IPS-11a (cell line): Measurements from ENCODE around the gene CACNA1C.

Experiments used
- H3K4me3 ChIP-seq: one replicate; pipeline ENCODE4 v1.5.1; 2013; ENCODE audit warnings: low read depth, low read length, control low read depth

CACNA1C gene

DNA sequence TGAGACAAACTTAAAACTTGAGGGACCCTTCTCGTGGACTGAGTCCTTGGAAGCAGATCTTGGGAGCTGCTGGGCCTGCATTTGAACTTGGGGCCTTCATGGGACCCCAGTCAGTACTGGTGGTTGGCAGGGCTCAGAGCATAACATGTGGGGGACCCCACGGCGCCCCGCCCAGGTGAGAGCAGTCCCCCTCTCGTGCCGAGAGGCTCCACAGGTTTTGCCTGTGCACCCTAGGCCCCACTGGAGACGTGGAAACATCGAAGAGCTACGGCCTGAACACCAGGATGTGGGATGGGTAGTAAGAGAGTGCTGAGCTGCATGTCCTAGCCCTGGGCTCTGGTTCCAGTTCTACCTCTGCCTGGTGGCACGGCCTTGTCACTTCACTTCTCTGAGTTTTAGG, 84.1 kb downstream of the CACNA1C start:
- no peak overlapping the region for H3K4me3 ChIP-seq

DNA sequence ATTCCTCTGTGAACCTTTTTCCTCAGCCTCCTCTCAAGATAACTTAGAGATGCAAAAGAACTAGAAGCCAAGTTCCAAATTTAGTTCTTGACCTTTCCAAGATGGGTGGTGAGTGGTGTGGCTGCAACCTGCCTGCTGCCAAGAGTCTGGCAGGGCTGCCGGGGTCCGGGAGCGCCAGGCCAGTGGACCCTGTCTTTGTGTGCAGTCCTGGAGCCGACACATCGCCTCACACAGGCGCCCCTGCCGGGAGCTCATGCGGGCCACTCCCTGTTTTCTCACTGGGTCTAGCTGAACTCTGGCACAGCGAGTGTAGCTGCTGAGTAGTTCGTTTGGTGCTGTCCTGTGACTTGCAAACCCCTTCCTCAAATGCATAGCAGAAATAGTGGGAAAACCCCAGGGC, 84.9 kb downstream of the CACNA1C start:
- H3K4me3 ChIP-seq = no peak overlapping the region

DNA sequence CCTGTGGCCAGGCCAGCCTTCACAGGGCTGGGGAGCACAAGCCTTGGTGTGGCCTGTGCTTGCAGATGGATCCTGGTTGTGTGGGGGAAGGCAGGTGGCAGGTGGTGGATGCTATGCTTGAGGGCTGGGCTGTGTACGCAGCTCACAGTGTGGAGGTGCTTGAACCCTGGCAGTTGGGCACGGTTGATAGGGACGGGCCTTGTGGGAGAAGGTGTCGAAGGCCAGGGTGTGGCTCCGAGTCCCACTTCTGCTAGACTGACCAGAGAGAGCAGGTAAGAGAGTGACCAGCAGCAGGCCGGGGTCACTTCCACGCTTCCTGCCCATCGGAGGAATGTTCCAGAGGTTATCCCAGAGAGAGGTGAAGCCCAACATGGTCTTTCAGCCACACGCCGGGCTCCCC, 85.5 kb downstream of the CACNA1C start:
- H3K4me3 ChIP-seq = no peak overlapping the region

DNA sequence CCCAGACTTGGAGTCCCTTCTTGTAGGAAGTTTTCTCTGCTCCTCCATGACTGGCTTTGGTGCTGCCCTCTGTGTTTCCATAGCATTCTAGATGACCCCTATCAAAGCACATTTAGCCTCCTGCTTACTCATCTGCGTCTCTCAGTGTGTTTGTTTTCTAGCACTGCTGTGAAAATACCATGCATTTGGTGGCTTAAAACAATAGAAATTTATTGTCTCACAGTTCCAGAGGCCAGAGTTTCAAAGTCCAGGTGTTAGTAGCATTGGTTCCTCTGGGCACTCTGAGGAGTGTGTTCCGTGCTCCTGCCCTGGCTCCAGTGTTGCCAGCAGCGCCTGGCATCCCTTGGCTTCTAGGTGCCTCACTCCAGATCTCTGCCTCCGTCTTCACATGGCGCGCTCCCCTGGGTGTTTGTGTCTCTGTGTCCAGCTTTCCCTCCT, 86.1 kb downstream of the CACNA1C start:
- no peak overlapping the region for H3K4me3 ChIP-seq

DNA sequence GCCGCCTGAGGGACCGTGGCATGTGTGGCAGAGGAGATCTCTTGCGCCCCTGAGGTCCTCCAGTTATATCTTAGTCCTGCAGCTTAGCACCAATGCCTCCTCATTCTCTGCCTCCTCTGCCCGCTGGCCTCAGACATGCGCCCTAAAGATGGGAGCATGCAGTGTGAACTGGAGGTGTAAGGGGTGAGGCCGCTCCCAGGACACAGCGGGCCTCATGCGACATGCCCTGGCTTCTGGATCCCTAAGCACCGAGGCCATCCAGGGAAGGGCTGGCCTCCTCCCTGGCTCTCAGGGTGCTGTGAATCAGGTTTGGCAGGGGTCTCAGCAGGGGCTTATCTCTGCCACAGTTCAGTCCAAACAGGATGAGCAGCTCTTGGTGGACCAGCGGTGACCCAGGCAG, 86.9 kb downstream of the CACNA1C start:
- no peak overlapping the region for H3K4me3 ChIP-seq

DNA sequence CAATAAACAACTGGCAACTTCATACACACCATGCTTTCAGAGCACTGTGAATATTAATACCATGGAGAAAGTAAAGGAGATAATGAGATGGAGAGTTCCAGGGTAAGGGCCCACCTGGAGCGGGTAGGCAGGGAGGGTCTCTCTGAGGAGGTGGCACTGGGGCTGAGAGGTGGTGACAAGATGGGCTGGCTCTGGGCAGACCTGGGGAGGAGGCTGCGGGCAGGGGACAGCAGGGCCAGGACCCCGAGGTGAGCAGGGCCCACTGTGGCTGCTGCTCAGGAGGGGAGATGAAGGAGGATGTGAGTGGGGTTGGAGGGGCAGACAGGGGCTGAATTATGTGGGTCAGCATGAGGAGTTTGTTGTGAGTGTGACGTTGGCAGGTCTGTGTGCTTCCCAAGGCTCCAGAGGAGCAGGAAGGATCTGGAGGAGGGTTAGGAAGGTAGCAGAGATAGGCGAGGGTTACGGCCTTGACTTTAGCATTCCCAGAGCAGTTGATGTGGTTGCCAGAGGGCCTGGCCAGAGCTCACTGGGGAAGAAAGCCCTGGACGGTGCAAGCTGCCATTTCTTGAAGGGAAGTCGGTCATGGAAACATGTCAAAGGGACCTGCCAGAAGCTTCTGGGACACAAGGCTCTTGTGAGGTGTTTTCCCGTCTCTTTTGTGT, 88.2 kb downstream of the CACNA1C start:
- no peak overlapping the region for H3K4me3 ChIP-seq

DNA sequence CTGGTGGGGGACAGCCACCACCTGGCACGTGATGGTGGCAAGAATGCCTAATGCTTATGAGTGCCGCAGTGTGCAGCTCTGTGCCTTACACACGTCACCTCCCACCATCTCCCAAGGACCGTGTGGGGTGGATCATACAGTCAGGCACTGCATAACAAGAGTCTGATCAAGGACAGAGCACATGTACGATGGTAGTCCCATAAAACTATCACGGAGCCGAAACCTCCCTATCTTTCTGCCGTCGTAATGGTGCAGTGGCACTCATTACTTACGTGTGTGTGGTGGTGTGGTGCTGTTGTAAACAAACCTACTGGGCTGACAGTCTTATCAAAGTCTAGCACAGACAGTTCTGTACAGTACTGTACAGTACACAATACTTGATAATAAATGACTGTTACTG, 89.3 kb downstream of the CACNA1C start:
- no peak overlapping the region for H3K4me3 ChIP-seq

DNA sequence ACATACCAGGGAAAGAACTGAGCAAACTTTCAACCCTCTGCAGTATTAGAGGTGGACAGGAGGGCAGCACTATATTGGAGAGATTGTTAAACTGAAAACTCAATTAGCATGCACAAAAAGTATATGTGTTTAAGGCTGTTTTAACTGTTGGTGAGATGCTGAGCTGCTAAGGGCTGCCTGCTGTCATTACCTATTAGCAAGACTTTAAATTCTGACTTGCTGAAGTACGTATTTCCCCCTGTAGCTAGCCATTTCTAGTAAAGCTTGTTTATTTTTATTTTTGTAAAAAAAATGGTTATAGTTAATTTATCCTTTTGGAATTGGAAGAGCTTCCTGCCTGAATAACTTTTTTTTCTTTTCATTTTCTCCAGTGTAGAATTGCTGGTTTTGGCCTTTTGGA, 92.2 kb downstream of the CACNA1C start:
- H3K4me3 ChIP-seq = no peak overlapping the region

DNA sequence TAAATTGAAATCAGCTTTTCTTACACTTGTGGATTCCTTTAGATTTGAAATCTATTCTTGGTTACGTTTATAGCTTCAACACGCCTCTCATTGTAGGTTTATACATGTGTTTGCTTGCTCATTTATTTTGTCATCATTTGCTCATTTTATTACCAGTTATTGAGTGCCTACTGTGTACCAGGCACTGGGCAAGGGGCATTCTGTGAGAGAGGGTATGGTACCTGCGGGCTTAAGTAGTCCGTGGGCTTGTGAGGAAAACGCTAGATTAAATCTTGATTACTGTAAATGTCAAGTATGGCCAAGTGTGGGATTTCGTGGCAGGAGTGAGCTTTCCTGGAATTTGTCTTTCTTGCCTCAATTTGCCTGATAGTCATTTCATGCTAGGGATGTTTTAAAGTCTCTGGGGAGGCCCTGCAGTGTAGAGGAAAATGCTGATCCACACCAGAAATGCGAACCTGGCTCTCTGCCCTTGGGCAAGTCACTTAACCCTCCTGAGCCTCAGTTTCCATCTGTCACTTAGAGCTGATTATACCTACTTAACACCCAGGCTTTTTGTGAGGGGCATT, 92.7 kb downstream of the CACNA1C start:
- H3K4me3 ChIP-seq = no peak overlapping the region

DNA sequence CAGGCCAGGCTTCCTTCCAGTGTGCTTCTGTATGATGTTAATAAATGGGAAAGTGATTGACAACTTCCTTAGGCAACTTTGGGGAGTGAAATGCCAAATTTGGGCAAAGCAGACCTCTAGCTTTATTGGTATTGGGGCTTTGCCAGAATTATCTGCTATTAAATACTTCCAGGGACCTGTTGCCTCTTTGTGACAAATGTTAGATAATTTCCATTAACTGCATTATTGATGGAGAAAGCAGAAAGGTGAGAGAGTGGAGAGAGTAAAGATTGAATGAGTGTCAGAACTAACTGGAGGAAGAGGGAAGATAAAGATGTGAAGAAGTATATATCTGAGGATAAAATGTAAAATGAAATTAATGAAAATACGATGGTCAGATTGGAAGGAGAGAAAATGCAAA, 94.5 kb downstream of the CACNA1C start:
- H3K4me3 ChIP-seq = no peak overlapping the region

DNA sequence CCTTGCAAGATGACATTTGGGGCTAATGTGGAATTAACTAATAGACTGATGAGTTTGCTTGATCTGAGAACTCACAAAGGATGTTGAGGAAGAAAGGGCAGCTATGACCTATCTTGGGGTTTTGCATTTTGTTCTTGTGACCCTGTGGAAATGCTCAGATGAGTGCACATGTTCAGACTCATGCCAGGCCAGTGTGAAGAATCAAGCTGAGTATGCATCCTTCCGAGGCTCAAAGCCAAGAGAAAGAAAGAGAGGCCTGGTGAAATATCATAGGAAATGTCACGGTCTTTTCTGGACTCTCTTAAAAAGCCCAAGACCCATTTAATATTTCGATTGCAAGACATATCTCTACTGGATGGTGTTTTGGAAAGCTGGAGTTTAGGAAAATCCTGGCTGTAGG, 96.3 kb downstream of the CACNA1C start:
- no peak overlapping the region for H3K4me3 ChIP-seq

DNA sequence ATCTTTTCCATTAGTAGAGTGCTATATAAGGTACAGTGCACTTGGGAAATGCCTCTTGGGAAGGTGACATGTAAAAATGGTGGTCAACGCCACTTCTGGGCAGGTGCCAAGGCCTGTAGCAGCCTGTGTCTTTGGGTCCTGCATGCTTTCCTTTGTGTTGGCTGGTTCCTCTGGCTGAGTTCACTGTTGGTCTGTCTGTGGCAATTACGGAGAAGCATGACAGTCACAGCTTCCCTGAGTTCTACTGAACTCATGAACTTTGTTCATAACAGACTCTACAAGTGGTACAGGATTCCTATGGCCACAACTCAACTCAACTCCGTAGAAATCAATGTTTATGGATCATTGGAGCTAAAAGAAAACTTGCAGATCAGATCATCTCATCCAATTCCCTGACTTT, 98.0 kb downstream of the CACNA1C start:
- no peak overlapping the region for H3K4me3 ChIP-seq

DNA sequence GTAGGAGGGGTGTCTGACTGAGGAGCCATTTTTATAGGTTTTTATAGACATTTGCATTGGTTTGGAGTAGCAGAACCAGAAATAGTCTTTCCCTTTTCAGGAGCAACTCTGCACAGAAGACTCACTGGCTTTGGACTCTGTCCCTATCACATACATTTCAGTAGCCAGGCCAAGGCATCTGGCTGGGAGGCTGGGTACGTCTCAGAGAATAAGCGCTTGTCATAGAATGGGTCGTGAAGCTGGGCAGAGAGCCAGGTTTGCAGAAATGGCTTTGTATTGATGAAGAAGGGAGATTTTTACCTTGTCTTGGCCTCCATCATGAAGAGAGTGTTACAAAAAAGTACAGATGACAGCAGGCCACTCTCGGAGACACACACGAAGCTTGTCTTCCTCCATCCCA, 98.6 kb downstream of the CACNA1C start:
- H3K4me3 ChIP-seq = no peak overlapping the region

DNA sequence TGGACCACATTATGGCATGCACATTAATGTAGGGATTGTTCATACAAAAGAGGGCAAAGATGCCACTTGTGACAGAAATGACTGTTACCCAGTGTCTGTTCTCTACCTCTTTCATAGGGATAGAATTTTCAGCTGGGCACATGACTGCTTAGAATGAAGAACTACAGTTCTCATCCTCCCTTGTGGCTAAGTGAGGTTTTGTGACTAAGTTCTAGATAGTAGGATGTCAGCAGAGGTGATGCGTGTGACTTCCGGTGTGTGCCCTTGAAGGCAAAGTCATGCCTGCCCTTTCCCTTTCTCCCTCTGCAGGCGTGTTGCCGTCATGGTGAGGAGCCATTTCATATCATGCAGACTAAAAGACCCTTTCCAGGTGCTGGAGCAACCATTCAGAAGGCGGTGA, 99.3 kb downstream of the CACNA1C start:
- H3K4me3 ChIP-seq = no peak overlapping the region

DNA sequence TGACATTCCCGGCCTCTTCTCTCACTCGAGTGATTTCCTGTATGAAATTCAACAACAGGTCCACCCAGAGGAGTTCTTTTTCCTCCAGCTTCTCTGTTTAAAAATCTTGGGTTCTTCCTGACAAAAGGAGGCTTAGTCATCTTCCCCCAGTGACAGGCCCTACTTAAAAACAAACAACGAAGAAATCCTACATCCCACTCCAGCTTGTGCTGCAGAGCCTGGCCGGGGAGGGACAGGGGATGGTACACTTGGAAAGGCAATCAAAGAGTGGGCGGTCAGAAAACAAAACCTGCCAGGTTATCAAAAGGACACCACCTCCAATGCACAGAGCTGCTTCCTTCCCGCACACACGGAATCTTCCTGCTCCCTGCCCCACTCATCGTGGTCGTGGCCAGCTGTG, 101.3 kb downstream of the CACNA1C start:
- no peak overlapping the region for H3K4me3 ChIP-seq

DNA sequence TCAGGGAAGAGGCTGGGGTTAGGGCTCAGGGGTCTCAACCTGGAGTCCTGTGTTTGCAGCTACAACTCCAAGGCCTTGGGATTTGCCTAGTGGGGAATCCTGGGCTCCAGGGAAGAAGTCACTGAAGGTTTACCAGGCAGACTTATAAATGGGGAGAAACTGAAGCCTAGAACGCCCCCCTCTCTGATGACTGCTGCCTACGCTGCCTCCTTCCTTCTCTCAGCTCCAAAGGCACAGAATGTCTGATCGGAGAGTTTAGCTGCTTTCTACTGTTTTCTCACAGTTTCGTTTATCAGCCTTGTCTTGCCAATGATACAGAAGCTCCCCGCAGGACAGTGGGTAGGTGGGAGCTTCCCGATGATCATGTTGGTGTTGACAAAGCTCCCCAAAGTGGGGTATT, 101.7 kb downstream of the CACNA1C start:
- no peak overlapping the region for H3K4me3 ChIP-seq

DNA sequence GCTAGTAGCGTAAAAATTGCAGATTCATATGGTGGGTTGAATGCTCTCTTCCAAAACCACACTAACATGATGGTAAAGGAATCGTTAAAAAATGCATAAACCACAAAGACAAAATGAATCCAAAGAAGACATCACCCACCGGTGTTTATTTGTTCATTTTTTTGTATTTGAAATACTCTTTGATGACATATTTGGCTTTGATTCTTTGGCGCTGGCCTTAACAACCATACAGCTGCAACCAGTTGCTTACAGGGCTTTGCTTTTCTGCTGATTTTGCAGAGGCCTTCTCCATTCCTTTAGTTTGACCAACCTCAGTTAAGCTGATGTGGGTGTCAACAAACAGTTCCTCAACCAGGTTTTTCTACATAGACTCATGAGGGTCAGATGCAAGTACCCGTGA, 103.5 kb downstream of the CACNA1C start:
- no peak overlapping the region for H3K4me3 ChIP-seq

DNA sequence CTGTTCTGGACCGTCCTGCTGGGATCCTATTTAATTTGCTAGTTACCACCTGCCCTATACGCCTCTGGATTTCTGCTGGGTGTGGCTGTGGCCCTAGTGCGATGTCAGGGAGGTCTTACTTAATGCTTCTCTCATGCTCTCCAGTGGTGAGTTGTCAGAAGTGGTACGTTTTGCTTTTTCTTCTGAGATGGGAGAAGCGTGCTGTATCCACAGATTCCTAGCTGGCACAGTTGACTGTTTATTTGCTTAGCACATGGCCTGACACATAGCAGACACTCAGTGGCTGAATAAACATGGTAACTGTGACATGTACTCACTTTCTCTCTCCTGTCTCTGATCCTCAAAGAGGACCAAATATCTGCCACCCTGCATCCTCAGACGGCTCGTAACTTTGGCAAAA, 107.3 kb downstream of the CACNA1C start:
- no peak overlapping the region for H3K4me3 ChIP-seq

DNA sequence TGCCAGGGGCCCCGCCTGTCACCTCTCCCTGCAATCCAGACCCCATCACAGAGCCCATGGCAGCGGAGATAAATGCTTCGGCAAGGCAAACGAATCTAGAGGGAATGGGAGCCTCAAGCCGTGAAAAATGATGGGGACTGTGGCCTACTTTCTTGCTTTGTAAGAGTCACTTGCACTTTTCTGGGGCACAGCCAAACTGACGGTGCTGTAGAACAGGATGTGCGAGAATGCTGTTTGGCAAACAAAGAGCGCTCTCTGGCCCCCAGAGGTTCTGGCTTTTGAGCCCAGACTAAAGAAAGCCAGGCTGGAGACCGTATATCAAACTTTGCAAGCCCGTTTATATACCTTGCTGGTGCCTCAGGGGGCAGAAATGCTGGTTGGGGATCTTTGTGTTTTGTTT, 108.7 kb downstream of the CACNA1C start:
- H3K4me3 ChIP-seq = no peak overlapping the region

DNA sequence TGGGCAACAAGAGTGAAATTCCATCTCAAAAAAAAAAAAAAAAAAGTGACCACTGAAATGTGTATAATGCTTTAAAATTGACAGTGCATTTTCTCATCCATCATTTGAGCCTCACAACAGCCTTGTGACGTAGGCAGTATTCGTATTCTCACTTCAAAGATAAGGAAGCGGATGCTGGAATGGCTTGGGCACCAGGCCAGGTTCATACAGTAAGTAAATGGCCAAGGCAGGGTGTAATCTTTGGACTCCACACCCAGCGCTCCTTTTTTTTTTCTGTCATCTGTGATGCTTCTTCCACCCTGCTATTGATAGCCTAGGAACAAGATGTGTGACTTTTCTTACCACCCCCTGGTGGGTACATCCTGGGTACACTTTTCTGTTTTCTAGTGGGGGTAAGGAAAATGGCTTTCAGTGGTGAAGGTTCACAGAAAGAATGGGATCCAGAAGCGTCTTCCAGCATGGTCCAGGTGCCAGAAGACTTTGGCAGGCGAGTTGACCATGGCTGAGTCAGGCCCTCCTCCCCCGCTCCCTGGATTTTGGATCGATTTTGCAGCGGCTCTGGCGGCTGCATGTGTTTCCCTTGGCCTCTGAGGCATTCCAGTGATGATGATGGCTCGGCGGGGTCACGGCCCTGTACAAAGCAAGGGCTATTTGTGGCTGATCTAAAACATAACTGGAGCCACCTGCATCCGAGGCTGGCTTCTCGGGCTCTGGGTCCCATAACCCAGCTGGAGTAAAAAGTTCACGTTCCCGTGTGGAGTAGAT, 110.6 kb downstream of the CACNA1C start:
- no peak overlapping the region for H3K4me3 ChIP-seq

DNA sequence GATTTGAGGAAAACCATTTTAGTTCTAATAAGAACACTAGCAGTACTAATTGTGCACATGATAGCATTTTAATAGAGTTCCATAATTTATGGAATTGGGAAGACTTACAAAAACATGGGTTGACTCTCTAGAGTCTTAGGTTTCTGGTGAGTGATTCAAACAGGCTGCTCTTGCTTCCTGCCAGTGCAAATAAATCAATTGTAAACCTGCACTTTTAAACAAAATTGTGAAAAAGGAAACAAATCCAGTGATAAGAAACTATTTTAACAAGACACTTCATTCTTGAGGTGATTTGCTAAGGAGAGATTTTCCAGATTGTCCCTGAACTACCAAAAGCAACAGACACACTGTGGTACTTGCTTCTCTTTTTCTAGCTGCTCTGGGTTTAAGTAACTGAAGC, 112.2 kb downstream of the CACNA1C start:
- H3K4me3 ChIP-seq = no peak overlapping the region

DNA sequence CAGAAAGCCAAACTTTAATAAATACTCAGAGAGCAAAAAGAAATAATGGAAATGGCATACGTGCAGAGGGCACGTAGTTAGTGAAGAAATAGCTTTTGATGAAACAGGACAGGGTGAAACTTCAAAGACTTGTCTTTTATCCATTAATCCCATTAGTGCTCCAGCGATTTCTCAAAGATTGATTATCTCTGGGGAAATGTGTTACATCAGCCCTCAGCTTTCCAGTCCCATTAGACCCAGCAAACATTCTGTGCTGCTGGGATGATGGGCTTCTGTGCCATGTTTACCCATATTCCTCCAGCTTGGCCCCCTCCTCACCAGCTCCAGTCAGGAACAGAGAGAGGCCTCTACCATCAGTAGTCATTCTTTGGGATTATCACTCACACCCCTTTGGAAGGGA, 113.1 kb downstream of the CACNA1C start:
- no peak overlapping the region for H3K4me3 ChIP-seq
